Right lobe of liver (tissue), 6 donors: ENCODE results near the gene PLXNB3. TPM values are rescaled to one million over a fixed set of nuclear protein-coding genes. Genes with fewer than 3 reads are reported as not detected.
A peak's percentile ranks its signal among the peaks of the same experiment; 100 is the strongest.

Experiments
- ATAC-seq, 4 donors: fragments of 200-7000 bp; cut with Tn5 transposase; one replicate each; pipeline ENCODE4 v1.9.1; 2020; ENCODE audit warnings: mild to moderate bottlenecking in 4 of 4, moderate library complexity in 4 of 4
- DNase-seq, 3 donors: peaks; one replicate each; pipeline ENCODE4 v3.0.0-alpha.2; 2020
- H3K27ac ChIP-seq, 3 donors: fragments of 200-600 bp; one replicate each; pipeline ENCODE4 v1.8.0; 2022
- H3K27me3 ChIP-seq, 2 donors: fragments of 200-600 bp; one replicate each; pipeline ENCODE4 v1.8.0; 2022
- H3K36me3 ChIP-seq, 4 donors: fragments of 200-600 bp; sonication (generic) in 1 of 4; one replicate each; pipeline versions ENCODE4 v1.5.1 to v1.8.0; 2017 to 2022; ENCODE audit warnings: control low read depth in 1 of 4
- H3K4me1 ChIP-seq, 4 donors: fragments of 200-600 bp; sonication (generic) in 1 of 4; one replicate each; pipeline versions ENCODE4 v1.5.1 to v1.8.0; 2017 to 2022; ENCODE audit warnings: control low read depth in 1 of 4
- H3K4me3 ChIP-seq, 3 donors: fragments of 200-600 bp; one replicate each; pipeline ENCODE4 v1.8.0; 2022
- H3K9me3 ChIP-seq, 4 donors: fragments of 200-600 bp; sonication (generic) in 1 of 4; one replicate each; pipeline versions ENCODE4 v1.5.1 to v1.8.0; 2017 to 2022; ENCODE audit warnings: control low read depth in 1 of 4
- POLR2A ChIP-seq: fragments of 450-650 bp; IDR thresholded peaks from one replicate; pipeline ENCODE4 v1.6.1; 2017; ENCODE audit warnings: antibody characterized with exemption, mild to moderate bottlenecking
- WGBS: methylation state at CpG from one replicate; pipeline ENCODE4 v1.1.6; 2018; ENCODE audit warnings: low coverage, low lambda C conversion rate; ENCODE audit not compliant: insufficient coverage; ENCODE audit errors: missing lambda C conversion rate; 5-methylcytosine and 5-hydroxymethylcytosine counted together
- intact Hi-C, 2 donors: fragments of 100-400 bp; cut with DNase I; formaldehyde crosslinking; loops; one replicate each; pipeline versions ENCODE4 v1.11.2 to v1.14.1; 2022
- total RNA-seq, 6 experiments: library from RNA; depleted of rRNA in 2 of 6; stranded (reverse); fragments of >200 nt in 2 of 6; fragmentation: NEBNext Ultra II Directional in 3 of 6; extraction: Animal tissue kit (Norgen Biotek cat#: 25700) in 3 of 6; gene quantifications; one replicate each; pipeline versions ENCODE4 v1.1.0 to v1.2.4, GENCODE V29; 2016 to 2023
- TF ChIP-seq, protein P1 (sequence below), 4 donors: fragments of 200-600 bp in 3 of 4; fragments of 450-650 bp in 1 of 4; IDR thresholded peaks; one replicate each; pipeline versions ENCODE4 v1.5.1 to v1.8.0; 2016 to 2022; ENCODE audit warnings: antibody characterized with exemption in 4 of 4, mild to moderate bottlenecking in 2 of 4
- donor health status: DM: no; HTN: yes; CAD: no.
- donor health status: DM: no; HTN: no; CAD: no.
- donor health status: DM: no; HTN: no; CAD: no.
- donor health status: DM: no; HTN: yes; CAD: no.
- donor health status: DM: no; HTN: yes; CAD: no.

The PLXNB3 gene
- total RNA-seq, 6 experiments from 2014 or later, result 0.55 to 1.7 (median 0.94) TPM

DNA sequence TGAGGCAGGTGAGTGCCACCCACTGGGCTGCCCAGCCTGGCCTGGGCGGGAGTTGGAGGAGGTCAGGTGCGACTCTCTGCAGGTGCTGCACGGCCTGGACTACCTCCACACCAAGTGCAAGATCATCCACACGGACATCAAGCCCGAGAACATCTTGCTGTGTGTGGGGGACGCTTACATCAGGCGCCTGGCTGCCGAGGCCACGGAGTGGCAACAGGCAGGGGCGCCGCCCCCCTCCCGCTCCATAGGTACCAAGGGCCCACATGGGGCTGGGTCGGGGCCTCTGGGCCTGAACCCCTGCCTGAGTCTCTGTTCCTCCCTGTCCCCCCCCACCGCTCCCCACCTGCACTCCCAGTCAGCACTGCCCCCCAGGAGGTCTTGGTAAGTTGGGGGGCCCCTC, 18.8 kb downstream of the PLXNB3 start:
- WGBS, result 80% methylated on average over 1 of the region's 14 CpGs
- no peaks in the 10 kb centered on the region for H3K4me1 ChIP-seq
- no peak for TF ChIP-seq POLR2A
- TF ChIP-seq, protein P1, sequence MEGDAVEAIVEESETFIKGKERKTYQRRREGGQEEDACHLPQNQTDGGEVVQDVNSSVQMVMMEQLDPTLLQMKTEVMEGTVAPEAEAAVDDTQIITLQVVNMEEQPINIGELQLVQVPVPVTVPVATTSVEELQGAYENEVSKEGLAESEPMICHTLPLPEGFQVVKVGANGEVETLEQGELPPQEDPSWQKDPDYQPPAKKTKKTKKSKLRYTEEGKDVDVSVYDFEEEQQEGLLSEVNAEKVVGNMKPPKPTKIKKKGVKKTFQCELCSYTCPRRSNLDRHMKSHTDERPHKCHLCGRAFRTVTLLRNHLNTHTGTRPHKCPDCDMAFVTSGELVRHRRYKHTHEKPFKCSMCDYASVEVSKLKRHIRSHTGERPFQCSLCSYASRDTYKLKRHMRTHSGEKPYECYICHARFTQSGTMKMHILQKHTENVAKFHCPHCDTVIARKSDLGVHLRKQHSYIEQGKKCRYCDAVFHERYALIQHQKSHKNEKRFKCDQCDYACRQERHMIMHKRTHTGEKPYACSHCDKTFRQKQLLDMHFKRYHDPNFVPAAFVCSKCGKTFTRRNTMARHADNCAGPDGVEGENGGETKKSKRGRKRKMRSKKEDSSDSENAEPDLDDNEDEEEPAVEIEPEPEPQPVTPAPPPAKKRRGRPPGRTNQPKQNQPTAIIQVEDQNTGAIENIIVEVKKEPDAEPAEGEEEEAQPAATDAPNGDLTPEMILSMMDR (IDR thresholded peaks at IDR 0.05), result no peak
- H3K4me3 ChIP-seq, result no peak overlapping the region
- no peaks in the 10 kb centered on the region for H3K9me3 ChIP-seq
- no peak for ATAC-seq
- H3K27ac ChIP-seq, result no peak overlapping the region
- intact Hi-C loops, result no loop called here
- H3K27me3 ChIP-seq, result no peaks in the 10 kb centered on the region
- DNase-seq, result no peak
- peaks cover 0 to 7% (median 2%) of the 10 kb centered on the region in 4 donors for H3K36me3 ChIP-seq

DNA sequence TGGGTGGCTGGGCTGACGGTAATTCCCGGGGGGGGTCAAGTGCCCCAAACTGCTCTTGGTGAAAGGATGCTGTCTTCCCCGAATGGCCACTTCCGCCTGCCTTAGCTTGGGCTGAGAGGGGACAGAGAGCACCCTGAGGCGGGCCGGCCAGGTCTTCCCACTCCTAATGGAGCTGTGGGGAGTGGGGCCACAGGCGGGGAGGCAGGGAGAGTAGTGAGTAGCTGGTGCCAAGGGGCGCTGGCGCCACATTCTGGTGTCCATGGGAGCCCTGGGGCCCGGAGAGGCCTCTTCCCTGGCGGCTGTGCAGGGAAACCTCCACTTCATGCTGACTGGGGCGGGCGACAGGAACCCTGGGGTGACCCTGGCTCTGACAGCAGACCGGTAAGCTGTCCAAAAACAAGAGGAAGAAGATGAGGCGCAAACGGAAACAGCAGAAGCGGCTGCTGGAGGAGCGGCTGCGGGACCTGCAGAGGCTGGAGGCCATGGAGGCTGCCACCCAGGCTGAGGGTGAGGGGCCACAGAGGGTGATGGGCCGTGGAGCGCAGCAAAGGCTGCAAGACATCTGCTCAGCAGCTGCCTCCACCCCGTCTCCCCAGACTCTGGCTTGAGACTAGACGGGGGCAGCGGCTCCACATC, 19.4 kb downstream of the PLXNB3 start:
- intact Hi-C loops, result no loop called here
- Histone ChIP-seq H3K4me3 (no peak overlapping the region), H3K4me1 (no peaks in the 10 kb centered on the region), H3K27me3 (no peaks in the 10 kb centered on the region), H3K27ac (no peak overlapping the region), H3K36me3 (peaks cover 0 to 7% (median 2%) of the 10 kb centered on the region in 4 donors), H3K9me3 (no peaks in the 10 kb centered on the region)
- TF ChIP-seq POLR2A, result no peak
- TF ChIP-seq, protein P1 (IDR thresholded peaks at IDR 0.05), result no peak
- WGBS, result 69% methylated on average over 5 of the region's 24 CpGs
- ATAC-seq (peak in 1 of 4 donors; percentile 4), DNase-seq (no peak)

DNA sequence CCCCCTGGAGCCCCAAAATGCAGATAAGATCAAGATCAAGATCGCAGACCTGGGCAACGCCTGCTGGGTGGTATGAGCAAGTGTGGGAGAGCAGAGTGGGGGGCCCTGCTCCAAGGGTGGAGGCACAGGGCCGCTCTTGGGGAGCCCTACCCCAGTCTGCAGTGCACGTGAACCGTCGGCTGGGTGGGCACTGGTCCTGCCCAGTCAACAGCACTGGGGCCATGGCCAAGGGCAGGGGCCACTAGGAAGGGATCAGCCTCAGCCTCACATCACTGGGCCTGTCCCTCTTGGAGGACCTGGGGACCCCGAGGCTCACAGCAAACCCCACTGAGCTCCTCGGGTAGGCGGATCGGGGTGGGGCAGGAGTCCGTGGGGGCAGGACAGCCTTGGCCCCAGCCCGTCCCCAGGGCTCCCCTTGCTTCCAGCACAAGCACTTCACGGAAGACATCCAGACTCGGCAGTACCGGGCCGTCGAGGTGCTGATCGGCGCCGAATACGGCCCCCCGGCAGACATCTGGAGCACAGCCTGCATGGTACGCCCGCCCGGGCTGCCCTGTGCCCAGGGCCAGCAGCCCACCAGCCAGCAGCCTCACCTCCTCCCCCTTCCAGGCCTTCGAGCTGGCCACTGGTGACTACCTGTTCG, 20.4 kb downstream of the PLXNB3 start:
- DNase-seq (no peak), ATAC-seq (no peak)
- intact Hi-C loops, result no loop called here
- Histone ChIP-seq H3K27me3 (no peaks in the 10 kb centered on the region), H3K9me3 (no peaks in the 10 kb centered on the region), H3K4me3 (no peak overlapping the region), H3K36me3 (peaks cover 0 to 7% (median 2%) of the 10 kb centered on the region in 4 donors), H3K4me1 (no peaks in the 10 kb centered on the region), H3K27ac (no peak overlapping the region)
- TF ChIP-seq, protein P1 (IDR thresholded peaks at IDR 0.05), result no peak
- TF ChIP-seq POLR2A, result no peak
- 60% methylated on average over 1 of the region's 27 CpGs for whole genome bisulfite sequencing

DNA sequence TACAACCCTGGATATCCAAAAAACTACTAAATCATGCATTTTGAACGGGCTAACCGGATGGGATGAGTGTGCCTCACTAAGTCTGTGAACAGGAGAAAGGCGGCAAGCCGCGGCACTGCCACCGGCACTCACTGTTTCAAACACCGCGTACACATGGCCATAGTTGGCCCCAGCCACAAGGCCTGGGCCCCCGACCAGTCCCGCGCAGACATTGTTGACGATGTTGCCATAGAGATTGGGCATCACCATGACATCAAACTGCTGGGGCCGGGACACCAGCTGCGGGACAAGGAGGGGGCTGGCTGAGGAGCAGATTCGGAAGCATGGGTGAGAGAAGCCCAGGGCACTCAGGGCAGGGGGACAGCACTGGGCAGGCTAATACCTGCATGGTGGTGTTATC, 22.6 kb downstream of the PLXNB3 start:
- H3K27me3 ChIP-seq, result no peaks in the 10 kb centered on the region
- no peak overlapping the region for H3K4me3 ChIP-seq
- no peaks in the 10 kb centered on the region for H3K4me1 ChIP-seq
- TF ChIP-seq, protein P1 (IDR thresholded peaks at IDR 0.05), result no peak
- TF ChIP-seq POLR2A, result no peak
- H3K36me3 ChIP-seq, result peaks cover 0 to 7% (median 2%) of the 10 kb centered on the region in 4 donors
- no peak for ATAC-seq
- DNase-seq, result no peak
- 88% methylated on average over 3 of the region's 15 CpGs for WGBS
- no peak overlapping the region for H3K27ac ChIP-seq
- intact Hi-C loops, result no loop called here
- H3K9me3 ChIP-seq, result no peaks in the 10 kb centered on the region
